Measurements from ENCODE around the gene ARMC12. TPM values are rescaled to one million over a fixed set of nuclear protein-coding genes. Genes with fewer than 3 reads are reported as not detected.

Gene ARMC12
- total and polyA plus RNA-seq, 2 of the 13 experiments (the other 11 are each of a cell fraction or from before 2014, with no cell fraction given): 1.3 TPM; not detected in 1

- TF ChIP-seq PATZ1 (CRISPR knock-in tag; IDR thresholded peaks at IDR 0.05): peak; percentile 99
- TF ChIP-seq RBM22 (optimal IDR thresholded peaks at IDR 0.05; ENCODE audit: low read length): no peak
- TF ChIP-seq ATM (IDR thresholded peaks at IDR 0.05; ENCODE audit: borderline replicate concordance): no peak
- TF ChIP-seq SAFB2 (CRISPR knock-in tag; IDR thresholded peaks at IDR 0.05; ENCODE audit: borderline replicate concordance, low read depth): no peak
- no peak for TF ChIP-seq TERF1 (CRISPR knock-in tag; IDR thresholded peaks at IDR 0.05)
- TF ChIP-seq PHF8 (CRISPR knock-in tag; IDR thresholded peaks at IDR 0.05): peak; percentile 82
- TF ChIP-seq SRSF4 (IDR thresholded peaks at IDR 0.05; ENCODE audit: low read depth, low read length, poor library complexity, severe bottlenecking): no peak
- no peak for TF ChIP-seq FOXJ3 (CRISPR knock-in tag; IDR thresholded peaks at IDR 0.05; ENCODE audit: borderline replicate concordance)
- TF ChIP-seq ATRX (CRISPR knock-in tag; IDR thresholded peaks at IDR 0.05; ENCODE audit: borderline replicate concordance): no peak
- TF ChIP-seq ZNF768 (CRISPR knock-in tag; IDR thresholded peaks at IDR 0.05): peak; percentile 13; the same call in 1 of the 2 replicates
- TF ChIP-seq ZNF124 (CRISPR knock-in tag; IDR thresholded peaks at IDR 0.05): no peak; the same call in 1 of the 2 replicates
- 0 out of 2 replicates have a peak, but pooled peaks have one; percentile 56 for TF ChIP-seq ZFP91 (CRISPR knock-in tag; IDR thresholded peaks at IDR 0.05; ENCODE audit: borderline replicate concordance)
- peak; percentile 86; the same call in 1 of the 2 replicates for TF ChIP-seq KLF11 (CRISPR knock-in tag; IDR thresholded peaks at IDR 0.05)
- peak; percentile 48 for TF ChIP-seq HNRNPK (IDR thresholded peaks at IDR 0.05; ENCODE audit: low read depth, low read length, poor library complexity, severe bottlenecking)
- peak; percentile 95 for TF ChIP-seq HNF1B (CRISPR knock-in tag; IDR thresholded peaks at IDR 0.05)
- TF ChIP-seq ZNF180 (CRISPR knock-in tag; IDR thresholded peaks at IDR 0.05; ENCODE audit: borderline replicate concordance, low read depth): no peak
- no peak for TF ChIP-seq HBP1 (CRISPR knock-in tag; IDR thresholded peaks at IDR 0.05; ENCODE audit: low read depth)
- no peak for TF ChIP-seq SMYD3 (CRISPR knock-in tag; IDR thresholded peaks at IDR 0.05)
- peak; percentile 35; the same call in 1 of the 2 replicates for TF ChIP-seq NR2F2 (IDR thresholded peaks at IDR 0.05; ENCODE audit: borderline replicate concordance, low read depth)
- 0 out of 2 replicates have a peak, but pooled peaks have one; percentile 0 for TF ChIP-seq AKAP8 (CRISPR knock-in tag; IDR thresholded peaks at IDR 0.05)
- TF ChIP-seq HOXA7 (CRISPR knock-in tag; IDR thresholded peaks at IDR 0.05): no peak
Measured at GRCh38 chr6:35688605-35689322, 48.1 kb upstream of the ARMC12 start, which contains the start of gene FKBP5 (continued).

All from HepG2 (cell line).